Activated T-cell treated with anti-CD3 and anti-CD28 coated beads, Interleukin-2, amount 50 U/mL, for 48 hours (primary cell): Measurements from ENCODE around the gene TSPO2.

ENCODE experiments used
- DNase-seq, 2 experiments: peaks; one replicate each; pipeline ENCODE4 v3.0.0-alpha.2; 2020

TSPO2 gene

GRCh38 chr6:41051873-41052272, 9.6 kb downstream of the TSPO2 start:
- DNase-seq: no peak

DNA sequence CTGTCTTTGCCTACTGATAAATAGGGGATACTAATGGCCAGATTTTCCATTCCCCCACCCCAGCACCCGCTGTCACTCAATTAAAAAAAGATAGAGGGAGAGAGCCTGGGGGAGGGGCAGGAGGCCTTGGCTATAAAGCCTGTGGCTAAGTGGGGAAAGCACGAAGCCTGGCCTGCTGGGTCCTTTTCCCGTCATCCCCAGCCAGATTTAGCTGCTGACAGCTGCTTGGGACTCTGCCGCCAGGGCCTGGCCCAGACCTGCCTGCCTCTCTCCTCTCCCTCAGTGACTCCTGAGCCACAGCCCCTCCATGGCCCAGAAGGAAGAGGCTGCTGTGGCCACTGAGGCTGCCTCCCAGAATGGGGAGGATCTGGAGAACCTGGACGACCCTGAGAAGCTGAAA, 10.8 kb downstream of the TSPO2 start, which contains the start of gene APOBEC2:
TSS of gene APOBEC2 (plus strand) at position 162 of the 400 bp plus-strand sequence. CDS start at position 308, 146 bp downstream.
- DNase-seq: no peak

DNA sequence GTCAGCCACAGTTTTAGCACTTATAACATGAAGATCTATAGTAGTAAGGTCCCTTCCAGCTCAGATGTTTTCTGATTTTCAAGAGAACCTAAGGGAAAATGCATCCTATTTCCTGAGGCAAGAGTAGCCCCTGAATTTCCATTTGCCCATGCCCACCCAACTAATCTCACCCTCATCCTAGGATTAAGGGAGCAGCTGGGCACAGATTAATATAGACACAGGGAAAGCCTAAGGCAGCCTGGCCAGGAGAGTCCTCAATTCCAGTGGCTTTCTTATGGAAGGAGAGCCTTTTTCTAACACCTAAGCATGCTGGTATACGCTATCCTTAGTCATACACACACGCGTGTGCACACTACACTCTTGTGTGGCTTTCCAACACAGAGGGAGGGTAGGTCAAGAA, 12.2 kb downstream of the TSPO2 start:
- DNase-seq: no peak

- no peak for DNase-seq
Measured at GRCh38 chr6:41055149-41055548, 12.9 kb downstream of the TSPO2 start.

GRCh38 chr6:41056768-41057490, 14.7 kb downstream of the TSPO2 start:
- DNase-seq: no peak

GRCh38 chr6:41058783-41059181, 16.5 kb downstream of the TSPO2 start:
- no peak for DNase-seq

DNA sequence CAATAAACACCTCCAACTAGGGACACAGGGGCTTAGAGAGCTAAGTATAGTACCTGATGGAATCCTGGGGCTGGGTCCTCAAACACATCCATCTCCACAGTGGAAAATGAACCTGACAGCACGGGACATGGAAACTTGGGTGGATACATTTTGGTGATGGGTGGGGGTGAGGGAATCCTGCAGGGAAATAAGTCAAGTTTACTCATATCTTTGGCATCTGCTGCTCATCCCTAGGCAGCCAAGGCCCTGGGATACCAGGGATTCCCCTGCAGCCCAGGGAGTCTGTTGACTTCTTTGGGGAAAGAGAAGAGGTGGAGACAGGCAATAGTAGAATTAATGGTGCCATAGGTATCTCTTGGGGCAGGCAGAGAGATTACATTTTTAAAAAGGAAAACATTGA, 17.3 kb downstream of the TSPO2 start:
- DNase-seq: no peak

GRCh38 chr6:41061196-41061726, 19.0 kb downstream of the TSPO2 start:
- DNase-seq: no peak

GRCh38 chr6:41062056-41062455, 19.8 kb downstream of the TSPO2 start:
- DNase-seq: no peak

DNA sequence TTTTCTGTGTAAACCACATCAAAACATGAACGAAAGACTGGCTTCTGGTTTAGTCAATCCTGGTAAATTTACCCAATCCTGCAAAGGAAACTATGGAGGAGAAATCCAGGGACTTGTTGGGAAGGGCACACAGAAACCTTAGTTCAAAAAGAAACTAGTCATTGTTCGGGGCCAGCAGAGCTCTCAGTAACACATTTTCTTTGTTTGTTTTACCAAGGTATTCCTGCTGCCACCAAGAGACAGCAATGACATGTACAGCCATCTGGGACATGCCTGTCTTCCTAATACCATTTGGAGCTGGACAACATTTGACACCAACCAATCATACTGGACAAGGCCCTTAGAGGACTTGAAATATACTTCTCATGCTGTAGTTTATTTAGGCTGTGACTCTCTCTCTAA, 21.6 kb downstream of the TSPO2 start:
- no peak for DNase-seq

GRCh38 chr6:41064841-41065240, 22.6 kb downstream of the TSPO2 start:
- no peak for DNase-seq

GRCh38 chr6:41065550-41066026, 23.3 kb downstream of the TSPO2 start:
- DNase-seq: no peak

- DNase-seq: peak; percentile 61 to 69
Measured at GRCh38 chr6:41066867-41067304, 24.6 kb downstream of the TSPO2 start.

DNA sequence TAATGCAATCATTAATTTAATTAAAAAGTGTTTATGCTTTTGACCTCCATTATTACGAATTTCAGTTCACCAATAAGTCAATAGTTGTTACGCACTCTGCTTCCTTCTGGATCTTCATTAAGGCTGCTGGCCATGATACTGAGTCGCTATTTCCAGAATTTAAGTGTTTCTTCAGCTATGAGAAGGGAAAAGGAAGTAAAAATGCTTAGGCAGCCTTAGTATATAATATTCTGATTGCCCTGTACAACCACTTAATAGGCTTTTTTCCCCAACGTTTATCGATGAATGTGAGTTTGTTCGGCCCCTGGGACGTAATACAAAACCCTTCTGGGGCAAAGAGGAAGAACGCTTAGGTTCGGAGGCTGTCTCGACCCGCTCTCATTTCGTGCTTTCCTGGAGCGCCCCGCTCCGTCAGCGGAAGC, 29.2 kb downstream of the TSPO2 start:
- DNase-seq: no peak

- peak; percentile 100 for DNase-seq
Measured at GRCh38 chr6:41071923-41072835, 29.9 kb downstream of the TSPO2 start, which contains the start of gene OARD1. Gene OARD1, minus strand, starts transcription at chr6:41072356. Its CDS starts 722 bp downstream, at chr6:41071634.

GRCh38 chr6:41072836-41073202, 30.6 kb downstream of the TSPO2 start, which contains the start of gene NFYA:
Gene NFYA, plus strand, starts transcription at chr6:41072974. Its CDS starts 6,116 bp downstream, at chr6:41079090.
- no peak for DNase-seq

- DNase-seq: peak; percentile 85 to 86
Measured at GRCh38 chr6:41073203-41073967, 31.1 kb downstream of the TSPO2 start.

DNA sequence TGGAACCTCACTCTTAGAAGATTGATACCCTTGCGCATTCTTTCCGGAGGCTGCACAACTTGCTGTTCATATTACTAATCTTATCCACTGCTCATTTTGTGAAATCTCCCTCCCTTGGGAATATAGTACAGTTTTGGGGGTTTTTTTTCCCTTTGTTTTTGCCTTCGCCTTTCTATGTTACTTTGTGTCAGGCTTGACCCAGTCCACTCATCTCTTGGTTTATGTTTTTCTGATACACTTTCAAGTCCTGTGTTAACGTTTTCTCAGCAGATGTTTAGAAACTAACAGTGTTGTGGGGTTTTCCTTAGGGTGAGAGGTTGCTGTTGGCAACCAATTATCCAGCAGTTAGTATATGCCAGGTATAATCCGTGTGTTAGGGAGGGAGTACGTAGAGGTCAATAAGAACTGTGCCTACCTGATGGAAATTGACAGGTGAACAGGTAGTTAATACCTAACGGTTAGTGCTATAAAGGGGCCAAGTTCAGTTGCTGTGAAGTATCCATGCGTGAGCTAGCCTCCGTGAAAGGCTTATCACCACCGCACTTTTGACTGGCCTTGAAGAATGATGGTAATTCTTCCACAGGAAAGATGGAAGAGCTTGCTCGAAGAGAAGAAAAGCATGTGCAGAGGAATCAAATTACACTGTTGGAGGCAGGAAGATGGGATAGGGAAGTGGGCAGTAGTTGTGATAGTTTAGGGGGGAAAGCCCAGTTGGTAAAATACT, 31.9 kb downstream of the TSPO2 start:
- DNase-seq: no peak

GRCh38 chr6:41074692-41075436, 32.6 kb downstream of the TSPO2 start:
- DNase-seq: no peak

DNA sequence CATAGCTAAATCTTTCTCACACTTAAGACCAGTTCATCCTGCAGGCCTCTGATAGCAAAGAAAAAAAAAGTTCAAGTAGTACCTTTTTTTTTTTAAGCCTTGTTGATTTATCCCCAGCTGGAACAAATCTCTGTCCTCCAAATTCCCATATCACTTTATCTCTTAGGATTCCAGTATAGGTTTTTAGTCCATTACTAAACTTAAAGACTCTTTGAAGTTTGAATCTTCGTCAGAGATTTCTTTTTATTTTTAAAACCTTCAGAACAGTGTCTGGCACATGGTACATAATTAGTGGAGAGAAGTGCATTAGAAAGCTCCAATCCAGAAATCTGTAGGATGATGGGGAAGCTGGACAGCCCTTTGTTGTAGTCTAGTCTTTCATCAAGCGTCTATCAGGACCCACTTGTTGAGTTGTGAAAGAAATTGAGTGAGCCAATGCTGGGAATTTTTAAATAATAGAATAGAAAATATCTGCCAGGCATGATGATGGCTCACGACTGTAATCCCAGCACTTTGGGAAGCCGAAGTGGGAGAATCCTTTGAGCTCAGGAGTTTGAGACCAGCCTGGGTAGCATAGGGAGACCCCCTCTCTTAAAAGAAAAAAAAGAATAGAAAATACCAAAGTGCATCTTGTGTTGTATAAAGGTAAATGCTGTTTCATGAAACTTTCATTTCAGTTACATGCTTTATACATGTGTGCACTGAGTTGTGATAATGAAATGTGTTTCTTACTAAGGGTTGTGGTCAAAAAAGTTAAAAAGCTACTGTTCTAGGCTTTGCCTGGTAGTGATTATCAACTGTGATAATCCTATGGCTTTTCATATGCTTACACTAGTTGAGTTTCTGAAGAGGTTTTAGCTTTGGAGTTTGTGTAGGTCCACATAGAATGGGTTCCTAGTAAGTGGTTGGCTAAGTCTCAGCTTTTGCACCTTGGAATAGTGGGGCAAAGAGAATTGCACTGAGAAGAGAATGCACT, 33.7 kb downstream of the TSPO2 start:
- no peak for DNase-seq
